ENCODE results near the gene CENPN. TPM values are rescaled to one million over a fixed set of nuclear protein-coding genes. Genes with fewer than 3 reads are reported as not detected.

The CENPN gene
- total and polyA plus RNA-seq, 2 of the 13 experiments (the other 11 are each of a cell fraction or from before 2014, with no cell fraction given), result 29.7 to 129 TPM

GRCh38 chr16:80986557-80986956 is 20.5 kb upstream of the CENPN start:
- ChIA-PET CTCF (ENCODE audit: low intra/inter-chr PET ratio, low total read pairs) (no interaction called here), POLR2A (no interaction called here)
- 92% methylated on average over 2 of the region's 2 CpGs for WGBS (ENCODE audit: low lambda C conversion rate)

More at GRCh38 chr16:80986557-80986956, 20.5 kb upstream of the CENPN start:
- Histone ChIP-seq H3K27ac (ENCODE audit: extremely low read length, insufficient read depth, low read length) (no peak overlapping the region), H3K9me3 (ENCODE audit: low read length) (no peaks in the 10 kb centered on the region), H4K20me1 (ENCODE audit: insufficient read depth, low read length) (no peaks in the 10 kb centered on the region), H3K4me2 (ENCODE audit: low read depth, low read length) (no peak overlapping the region), H3K36me3 (replicated peaks in 1 of 2; ENCODE audit: control insufficient read depth in 1 of 2, insufficient read depth in 2 of 2, low read length in 2 of 2) (no peaks in the 10 kb centered on the region; a peak in 2 of 5 replicates), H3K79me2 (ENCODE audit: insufficient read depth, low read length) (peaks cover 71% of the 10 kb centered on the region), H3K9ac (ENCODE audit: insufficient read depth, low read depth, low read length) (no peak overlapping the region), H3K4me3 (replicated peaks in 1 of 3; ENCODE audit: insufficient read depth in 1 of 3, low read depth in 2 of 3, low read length in 3 of 3) (no peak overlapping the region), H2AFZ (ENCODE audit: low read length) (no peak overlapping the region), H3K4me1 (ENCODE audit: insufficient read depth, low read length) (peaks cover 61% of the 10 kb centered on the region), H3K27me3 (ENCODE audit: control insufficient read depth in 1 of 2, insufficient read depth in 2 of 2, low read length in 2 of 2) (no peaks in the 10 kb centered on the region)
- no peak for TF ChIP-seq ZFP36L2 (CRISPR knock-in tag; IDR thresholded peaks at IDR 0.05)
- TF ChIP-seq SAFB2 (CRISPR knock-in tag; IDR thresholded peaks at IDR 0.05; ENCODE audit: borderline replicate concordance, low read depth), result no peak
- TF ChIP-seq ZNF451 (CRISPR knock-in tag; IDR thresholded peaks at IDR 0.05), result no peak
- no peak for TF ChIP-seq TEF (CRISPR knock-in tag; IDR thresholded peaks at IDR 0.05)
- TF ChIP-seq RFX3 (CRISPR knock-in tag; IDR thresholded peaks at IDR 0.05), result no peak
- TF ChIP-seq MBD4 (IDR thresholded peaks at IDR 0.05; ENCODE audit: borderline replicate concordance, low read length), result no peak
- TF ChIP-seq ZNF619 (CRISPR knock-in tag; IDR thresholded peaks at IDR 0.05), result no peak
- TF ChIP-seq ARID5B (CRISPR knock-in tag; IDR thresholded peaks at IDR 0.05), result no peak
- TF ChIP-seq TCF12 (IDR thresholded peaks at IDR 0.05), result no peak
- no peak for TF ChIP-seq TCF12 (CRISPR knock-in tag; IDR thresholded peaks at IDR 0.05)
- no peak for TF ChIP-seq KLF6 (CRISPR knock-in tag; IDR thresholded peaks at IDR 0.05)
- in situ Hi-C loops (cut with HindIII; ENCODE audit: extremely low pct_ligation_motif_present, low pct_unique_long_range_greater_than_20kb), result no loop called here
- DNase-seq (ENCODE audit: low spot score) (no peak), ATAC-seq (no peak), FAIRE-seq (no peak)
- no TSS peak for BruUV-seq (replicated peaks)
- intact Hi-C loops (cut with micrococcal nuclease; ENCODE audit: unreplicated experiment), result no loop called here

All from HepG2 (cell line).